GM21526 (cell line): ENCODE measurements around the gene LNP1.
"Not testable (repeated sequence)": the region's sequence is repeated elsewhere in the genome, so short reads cannot be mapped to it uniquely, and the experiment has no call there.

ENCODE experiments used
- ATAC-seq: cut with Tn5 transposase; IDR thresholded peaks from one replicate; pipeline ENCODE4 v1.9.1; 2021; ENCODE audit warnings: moderate library complexity; ENCODE audit not compliant: unreplicated experiment, low FRiP score

Gene LNP1

DNA sequence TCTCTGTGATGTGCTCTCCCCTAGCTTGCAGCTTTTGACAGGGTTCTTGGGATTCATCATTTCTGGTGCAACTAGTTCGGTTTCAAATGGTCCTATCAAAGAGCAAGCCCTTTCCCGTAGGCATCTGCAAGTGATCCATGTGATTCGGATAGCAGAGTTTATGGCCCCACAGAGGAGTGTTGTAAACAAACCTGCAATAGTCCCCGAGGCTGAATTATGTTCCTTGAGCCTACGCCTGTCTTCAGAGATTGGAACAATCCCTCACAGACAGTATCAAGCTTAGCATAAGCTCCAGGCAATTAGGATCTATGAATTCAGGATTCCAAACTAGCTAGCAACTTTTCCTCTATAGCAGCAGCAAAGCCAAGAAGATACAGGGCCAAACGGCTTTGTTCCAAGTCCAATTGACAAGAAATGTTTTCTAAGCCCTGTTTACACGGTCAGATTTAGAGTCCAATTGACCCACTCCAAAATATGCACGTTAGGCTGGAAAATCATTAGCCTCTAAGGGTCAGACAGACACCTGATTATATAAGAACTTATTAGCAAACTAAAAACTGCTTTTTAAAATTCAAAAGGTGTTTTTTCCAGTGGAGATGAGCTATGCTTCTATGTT, 24.8 kb downstream of the LNP1 start:
- ATAC-seq = no peak

DNA sequence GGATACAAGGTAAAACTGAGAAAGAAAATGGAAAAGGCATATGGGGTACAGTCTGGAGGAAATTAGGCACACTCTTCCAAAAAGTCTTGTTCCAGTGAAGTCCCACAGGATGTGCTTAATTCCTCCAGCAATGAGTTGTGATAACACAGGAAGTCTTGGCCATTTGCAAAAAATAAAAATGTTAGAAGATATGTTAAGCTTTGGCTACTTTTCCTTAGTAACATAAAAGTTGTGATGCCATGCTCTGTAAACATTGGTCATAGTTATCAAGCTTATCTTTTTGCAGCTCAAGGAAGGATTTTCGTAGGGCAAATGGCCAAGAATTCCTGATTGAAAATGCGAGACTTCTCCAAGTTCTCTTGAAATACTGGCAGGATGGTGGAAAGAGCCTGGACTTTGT, 26.4 kb downstream of the LNP1 start:
- ATAC-seq = no peak

DNA sequence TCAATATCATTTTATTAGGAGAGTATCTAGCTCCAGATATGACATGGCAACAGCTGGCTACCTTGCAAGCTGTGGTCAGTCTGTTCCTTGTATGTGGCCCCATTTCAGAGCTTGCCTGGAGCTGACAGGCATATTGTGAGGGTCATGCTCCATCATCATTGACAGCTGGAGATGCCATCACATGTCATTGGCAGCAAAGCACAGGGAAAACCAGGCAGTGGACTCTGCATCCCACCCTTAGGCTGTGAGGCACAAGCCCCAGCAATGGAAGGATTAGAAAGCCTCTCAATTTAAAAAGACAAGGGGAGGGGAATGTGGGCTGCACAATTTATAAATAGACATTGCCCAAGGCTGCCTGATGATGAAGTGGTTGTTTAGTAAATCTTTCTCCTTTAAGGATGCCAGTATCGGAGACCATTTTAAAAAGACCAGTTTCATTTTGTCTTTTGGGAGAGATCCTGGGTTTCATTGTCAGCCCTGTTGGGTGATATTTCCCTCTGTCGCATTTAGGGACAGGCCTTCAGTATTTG, 27.9 kb downstream of the LNP1 start:
- ATAC-seq = no peak

DNA sequence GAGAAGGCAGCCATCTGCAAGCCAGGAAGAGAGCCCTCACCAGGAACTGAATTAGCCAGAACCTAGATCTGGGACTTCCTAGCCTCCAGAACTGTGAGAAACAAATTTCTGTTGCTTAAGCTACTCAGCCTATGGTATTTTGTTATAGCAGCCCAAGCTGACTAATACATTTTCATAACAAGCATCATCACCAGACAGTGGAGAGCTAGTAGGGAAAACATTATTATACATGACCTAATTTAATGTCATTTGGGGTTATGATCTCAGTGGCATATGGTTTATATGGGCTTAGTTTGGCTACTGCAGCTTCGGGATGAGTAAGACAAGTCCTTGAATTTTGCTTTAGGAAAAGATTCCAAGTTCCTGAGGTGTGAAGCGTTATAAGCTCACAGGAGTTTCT, 35.6 kb downstream of the LNP1 start:
- ATAC-seq = no peak

DNA sequence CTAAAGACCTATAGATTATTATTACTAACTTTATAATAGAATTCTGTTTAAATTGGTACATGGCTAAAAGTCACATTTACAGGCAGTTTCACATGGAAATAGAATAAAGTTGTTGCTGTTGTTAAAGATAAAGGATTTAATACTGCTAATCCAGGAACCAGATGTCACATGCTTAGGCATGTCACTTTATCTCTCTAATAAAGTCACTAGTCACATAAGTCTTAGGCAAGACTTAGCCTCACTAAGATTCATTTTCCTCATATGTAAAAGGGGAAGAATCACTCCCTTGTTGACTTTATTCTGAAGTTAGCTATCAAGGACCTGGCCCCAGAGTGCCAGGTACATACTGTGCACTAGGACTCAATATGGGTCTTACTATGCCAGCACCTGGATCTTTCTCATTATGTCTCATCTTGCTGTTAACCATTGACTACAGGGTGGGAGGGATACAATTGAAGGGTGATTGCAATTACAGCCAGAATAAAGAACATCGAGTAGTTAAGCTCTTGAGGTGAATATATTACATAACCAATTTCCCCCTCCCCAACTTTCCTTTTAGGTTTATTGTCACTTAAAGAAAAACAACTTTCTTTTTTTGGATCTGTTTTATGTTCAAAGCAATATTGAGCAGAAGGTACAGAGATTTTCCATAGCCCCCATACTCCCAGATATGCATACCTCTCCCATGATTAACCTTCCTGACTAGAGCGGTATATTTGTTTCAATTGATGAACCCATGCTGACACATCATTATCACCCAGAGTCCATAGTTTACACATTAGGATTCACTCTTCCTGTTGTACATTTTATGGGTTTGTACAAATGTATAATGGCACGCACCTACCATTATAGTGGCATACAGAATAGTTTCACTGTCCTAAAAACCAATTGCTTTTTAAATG, 36.6 kb downstream of the LNP1 start:
- ATAC-seq = no peak

DNA sequence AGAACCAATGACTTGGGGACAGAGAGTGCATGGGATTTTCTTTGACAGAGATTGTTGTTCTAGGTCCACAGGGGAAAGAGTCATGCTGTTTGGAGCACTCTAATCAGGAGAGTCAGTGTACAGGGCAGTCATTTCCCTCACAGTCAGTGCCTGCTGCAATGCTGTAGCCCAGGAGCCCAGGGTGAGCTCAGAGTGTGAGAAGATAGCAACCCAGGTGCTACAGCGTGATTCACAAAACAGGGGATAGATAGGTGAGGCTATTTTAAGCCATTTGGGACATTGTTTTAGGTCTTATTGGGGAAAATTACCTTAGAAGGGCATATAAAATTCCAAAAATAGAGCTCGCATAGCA, 37.3 kb downstream of the LNP1 start:
- no peak for ATAC-seq

DNA sequence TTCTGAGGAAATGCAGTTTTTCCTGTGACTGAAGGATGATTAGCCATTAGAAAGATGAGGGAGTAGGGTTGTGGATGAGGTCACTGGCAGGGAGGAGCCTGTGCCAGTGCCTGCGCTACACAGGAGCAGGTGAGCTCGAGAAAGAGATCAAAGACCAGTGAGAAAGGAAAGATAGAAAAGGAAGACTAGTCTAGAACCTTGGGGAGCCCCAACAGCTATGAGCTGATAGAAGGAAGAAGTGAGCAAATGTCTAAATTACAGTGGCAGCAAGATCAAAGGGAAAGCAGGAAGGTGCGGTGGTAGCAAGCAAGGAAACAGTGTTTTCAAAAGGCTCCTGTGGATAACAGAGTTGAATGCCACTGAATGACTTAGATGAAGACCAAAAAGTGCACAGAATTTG, 39.6 kb downstream of the LNP1 start:
- no peak for ATAC-seq

DNA sequence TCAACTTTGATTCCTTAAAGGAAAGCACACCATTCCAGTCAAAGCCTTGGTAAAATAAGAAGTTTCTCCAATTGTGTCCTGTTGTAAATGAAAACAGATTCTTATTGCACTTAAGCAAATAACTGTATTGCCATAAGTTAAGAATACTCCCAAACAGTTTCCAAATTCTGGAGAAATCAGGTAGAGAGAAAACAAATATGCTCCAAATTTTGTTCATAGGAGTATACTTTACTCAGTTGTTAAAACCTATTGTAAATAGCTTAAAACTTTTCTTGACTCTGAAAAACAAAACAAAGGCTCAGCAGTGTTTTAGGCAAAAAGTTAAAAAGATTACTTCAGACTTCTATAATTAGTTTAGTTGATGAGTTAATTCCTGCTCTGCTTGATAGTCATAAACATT, 42.4 kb downstream of the LNP1 start:
- ATAC-seq = no peak

DNA sequence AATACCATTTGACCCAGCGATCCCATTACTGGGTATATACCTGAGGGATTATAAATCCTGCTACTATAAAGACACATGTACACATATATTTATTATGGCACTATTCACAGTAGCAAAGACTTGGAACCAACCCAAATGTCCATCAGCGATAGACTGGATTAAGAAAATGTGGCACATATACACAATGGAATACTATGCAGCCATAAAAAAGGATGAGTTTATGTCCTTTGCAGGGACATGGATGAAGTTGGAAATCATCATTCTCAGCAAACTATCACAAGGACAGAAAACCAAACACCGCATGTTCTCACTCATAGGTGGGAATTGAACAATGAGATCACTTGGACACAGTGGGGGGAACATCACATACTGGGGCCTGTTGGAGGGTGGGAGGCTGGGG, 45.7 kb downstream of the LNP1 start:
- ATAC-seq = not testable (repeated sequence)

DNA sequence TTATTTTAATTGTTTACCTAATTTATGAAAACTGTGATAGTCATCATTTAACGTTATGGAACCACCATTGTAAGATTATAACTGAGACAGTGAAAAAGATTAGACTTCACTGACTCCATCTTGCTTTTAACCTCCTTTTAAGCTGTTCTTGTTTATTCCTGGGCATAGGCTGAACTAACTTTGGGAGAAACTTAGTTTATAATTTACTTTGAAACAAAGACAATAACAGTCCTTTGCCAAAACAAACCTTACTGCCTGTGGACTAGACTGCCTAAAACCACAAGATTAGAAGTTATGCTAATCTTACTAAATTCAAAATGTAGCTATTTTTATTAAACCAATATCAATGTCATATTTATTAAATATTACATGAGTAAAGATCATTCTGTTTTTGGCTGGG, 46.7 kb downstream of the LNP1 start:
- ATAC-seq = no peak

DNA sequence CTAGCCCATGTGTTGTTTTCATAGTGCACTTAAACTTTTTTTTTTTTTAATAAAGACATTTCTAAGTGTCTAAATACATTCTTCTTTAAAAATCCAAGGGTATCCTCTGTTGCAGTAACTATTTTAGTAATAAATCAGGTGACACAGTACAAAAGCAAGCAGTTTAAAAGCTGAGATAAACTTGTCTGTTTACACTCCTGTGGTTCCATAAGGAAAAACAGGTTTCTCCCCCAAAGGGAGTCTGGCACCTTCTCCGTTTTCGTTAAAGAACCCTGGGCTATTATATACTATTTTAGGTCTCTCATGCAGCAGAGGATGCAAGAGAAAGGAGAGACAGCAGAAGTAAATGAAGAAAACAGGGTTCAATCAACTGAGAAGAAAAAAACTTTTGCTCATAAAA, 47.9 kb downstream of the LNP1 start:
- ATAC-seq = no peak

DNA sequence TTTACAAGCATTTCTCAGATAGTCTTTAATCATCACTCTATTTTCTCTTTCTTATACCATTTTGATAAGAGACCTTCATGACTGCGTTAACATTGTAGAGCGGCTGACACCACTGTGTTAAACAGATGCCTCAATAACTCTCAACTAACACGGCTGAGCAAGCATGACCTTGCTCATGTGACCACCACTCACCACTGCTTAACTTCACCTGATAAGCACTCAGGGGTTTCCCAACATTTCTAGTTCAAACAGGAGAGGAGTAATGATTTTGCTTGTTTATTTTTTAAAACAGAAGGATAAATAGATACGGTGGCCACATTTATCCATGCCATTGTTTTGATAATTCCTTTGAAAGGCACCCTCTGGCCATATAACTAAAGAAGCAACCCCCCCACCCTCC, 53.3 kb downstream of the LNP1 start:
- ATAC-seq = no peak

DNA sequence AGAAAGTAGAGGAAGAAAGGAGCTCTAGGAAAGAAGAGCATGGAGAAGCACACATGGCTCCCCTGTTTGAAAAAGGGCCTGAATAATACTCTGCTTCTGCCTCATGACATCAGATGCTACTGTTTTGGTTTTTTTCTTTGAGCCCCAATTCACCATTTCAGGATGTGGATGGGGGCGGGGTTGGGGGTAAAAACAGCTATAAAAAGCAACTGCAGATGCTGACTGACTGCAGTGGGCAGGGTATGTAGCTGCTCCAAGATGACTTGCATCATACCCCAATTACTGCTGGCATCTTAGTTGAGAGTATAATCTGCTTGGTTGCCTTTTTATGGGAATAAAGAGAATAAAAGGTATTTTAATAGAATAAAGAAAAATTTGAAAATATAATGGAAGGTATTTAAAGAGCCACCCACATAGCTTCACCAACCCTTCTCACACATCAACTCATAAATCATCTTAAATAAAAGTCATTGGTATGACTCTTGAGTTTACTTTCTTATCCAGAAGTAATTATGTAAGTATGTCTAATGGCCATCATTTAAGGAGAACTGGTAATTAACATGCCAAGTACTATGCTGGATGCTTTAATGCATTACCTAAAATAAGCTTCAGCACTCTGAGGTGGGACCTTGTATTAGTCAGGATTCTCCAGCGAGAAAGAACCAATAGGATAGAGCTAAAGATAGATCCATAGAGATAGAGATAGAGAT, 54.7 kb downstream of the LNP1 start:
- ATAC-seq = no peak

DNA sequence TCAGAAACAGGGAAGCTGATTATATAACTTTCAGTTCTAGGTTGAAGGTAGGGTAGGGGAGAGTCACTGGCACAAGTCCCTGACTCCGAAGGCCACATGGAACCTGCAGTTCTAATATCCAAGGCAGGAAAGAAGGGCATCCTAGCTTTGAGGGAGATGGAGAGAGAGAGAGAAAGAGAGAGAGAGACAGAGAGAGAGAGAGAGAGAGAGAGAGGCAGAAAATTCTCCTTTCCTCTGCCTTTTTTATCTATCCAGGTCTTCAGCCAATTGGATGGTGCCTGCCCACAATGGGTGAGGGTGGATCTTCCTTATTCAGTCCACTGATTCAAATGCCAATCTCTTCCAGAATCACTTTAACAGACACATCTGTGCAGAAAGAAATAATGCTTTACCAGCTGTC, 55.4 kb downstream of the LNP1 start:
- ATAC-seq = no peak

DNA sequence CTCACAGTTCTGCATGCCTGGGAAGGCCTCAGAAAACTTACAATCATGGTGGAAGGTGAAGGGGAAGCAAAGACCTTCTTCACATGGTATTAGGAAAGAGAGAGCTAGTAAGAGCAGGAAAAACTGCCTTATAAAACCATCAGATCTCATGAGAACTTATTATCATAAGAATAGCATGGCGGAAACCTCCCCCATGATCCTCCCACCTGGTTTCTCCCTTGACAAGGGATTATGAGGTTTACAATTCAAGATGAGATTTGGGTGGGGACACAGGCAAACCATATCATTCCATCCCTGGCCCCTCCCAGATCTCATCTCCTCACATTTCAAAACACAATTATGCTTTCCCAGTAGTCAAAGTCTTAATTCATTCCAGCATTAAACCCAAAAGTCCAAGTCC, 56.5 kb downstream of the LNP1 start:
- no peak for ATAC-seq

DNA sequence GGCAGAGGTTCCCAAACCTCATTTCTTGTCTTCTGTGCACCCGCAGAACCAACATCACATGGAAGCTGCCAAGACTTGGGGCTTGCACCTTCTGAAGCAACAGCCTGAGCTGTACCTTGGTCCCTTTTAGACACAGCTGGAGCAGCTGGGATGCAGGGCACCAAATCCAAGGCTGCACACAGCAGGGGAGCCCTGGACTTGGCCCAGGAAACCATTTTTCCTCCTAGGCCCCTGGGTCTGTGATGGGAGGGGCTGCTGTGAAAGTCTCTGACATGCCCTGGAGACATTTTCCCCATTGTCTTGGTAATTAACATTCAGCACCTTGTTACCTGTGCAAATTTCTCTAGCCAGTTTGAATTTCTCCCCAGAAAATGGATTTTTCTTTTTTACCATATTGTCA, 57.5 kb downstream of the LNP1 start:
- no peak for ATAC-seq

DNA sequence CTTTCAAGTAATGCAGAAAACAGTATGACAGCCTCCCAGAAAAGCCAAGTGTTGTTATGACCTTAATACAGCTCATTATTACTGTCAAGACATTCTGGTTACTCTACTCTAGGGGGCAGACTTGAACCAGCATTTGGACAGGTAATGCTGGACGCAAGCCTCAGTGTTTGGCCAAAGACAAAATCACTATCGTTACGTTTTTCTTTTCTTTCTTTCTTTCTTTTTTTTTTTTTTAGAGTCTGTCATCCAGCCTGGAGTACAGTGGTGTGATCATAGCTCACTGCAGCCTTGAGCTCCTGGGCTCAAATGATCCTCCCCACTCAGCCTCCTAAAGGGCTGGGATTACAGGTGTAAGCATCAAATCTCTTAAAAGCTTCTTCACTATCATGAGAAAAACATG, 61.7 kb downstream of the LNP1 start:
- peak; percentile 92 for ATAC-seq

DNA sequence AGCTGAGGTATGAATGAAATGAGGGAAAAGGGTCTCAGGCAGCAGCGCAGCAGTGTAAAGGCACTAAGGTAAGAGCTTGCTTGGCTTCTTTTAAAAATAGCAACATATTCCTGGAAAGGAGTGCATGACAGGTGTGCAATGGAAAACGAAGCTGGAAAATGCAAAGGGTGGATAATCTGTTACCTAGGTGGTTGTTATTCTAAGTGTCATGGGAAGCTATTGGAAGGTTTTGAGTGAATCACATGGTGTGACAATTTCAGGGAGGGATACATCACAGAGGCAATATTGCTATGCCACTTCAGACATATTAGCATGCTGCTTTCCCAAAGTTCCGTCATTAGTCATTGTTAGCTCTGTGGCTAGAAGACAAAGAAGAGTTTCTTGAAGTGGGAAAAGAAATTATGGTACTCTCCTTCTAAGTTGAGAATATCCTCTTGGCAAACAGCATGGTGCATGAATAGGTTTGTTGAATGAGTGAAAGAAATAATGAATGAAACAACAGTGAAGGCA, 62.4 kb downstream of the LNP1 start:
- no peak for ATAC-seq

DNA sequence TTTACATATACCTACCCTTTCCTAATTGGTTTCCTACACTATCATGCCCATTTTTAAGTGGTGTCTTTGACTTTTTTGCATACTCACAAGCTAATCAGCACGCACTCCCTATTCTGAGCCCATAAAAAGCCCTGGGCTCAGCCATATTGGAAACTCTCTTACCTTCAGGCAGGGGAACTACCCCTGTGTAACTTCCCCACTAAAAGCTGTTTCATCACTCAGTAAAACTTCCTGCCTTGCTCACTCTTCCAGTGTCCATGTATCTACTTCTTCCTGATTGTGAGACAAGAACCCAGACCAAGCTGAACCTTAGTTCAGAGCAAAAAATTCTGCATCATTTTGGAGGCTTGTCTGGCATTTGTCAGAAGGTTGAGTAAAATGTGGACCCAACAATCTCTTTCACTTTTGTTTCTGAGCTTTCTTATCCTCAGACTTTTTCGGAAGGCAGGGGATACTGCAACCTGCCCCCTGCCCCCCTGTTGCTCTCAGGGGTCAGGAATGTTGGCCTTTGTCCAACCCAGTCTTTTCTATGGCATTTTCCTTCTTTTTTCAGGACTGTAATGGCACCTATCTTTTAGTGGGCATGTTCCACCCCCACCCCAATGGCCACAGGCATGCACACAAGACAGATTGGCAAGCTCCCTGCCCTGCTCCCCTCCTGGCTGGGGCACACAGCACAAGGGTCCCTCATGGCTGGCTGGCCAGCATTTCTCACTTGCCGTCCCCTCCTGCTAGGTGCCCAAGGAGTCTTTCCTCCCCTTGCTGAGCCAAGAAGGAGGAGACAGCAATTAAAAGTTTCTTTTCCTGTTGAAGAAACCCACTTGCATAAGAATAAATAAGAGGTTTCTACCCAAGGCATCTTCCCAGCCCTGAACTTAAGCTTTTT, 64.8 kb downstream of the LNP1 start:
- peak; percentile 51 for ATAC-seq

DNA sequence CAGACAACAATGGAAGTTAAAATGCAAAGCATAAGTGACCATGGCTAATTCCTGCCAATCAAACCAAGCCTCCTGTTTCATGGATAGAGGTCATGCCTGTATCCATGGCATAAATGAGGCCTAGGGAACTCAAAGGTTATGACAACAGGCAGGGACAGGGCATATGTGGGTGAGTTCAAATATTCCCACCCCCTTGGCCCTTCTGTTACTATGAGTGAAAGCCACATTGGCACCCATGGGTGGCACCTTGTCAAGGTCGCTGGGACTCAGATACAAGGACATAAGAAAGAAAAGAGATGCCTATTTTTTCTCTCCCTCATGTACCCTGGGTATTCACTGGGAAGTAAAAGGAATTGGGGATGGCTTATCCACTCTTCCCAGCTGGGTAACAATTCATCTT, 65.8 kb downstream of the LNP1 start:
- ATAC-seq = no peak
